Mesendoderm (in vitro differentiated cells): Measurements from ENCODE around the gene PCDH11X. TPM values are rescaled to one million over a fixed set of nuclear protein-coding genes. Genes with fewer than 3 reads are reported as not detected.
"Not testable (repeated sequence)": the region's sequence is repeated elsewhere in the genome, so short reads cannot be mapped to it uniquely, and the experiment has no call there.

Experiments
- DNase-seq: peaks from one replicate; pipeline ENCODE4 v3.0.0; 2013
- H2AK5ac ChIP-seq: 2 replicates; pipeline ENCODE4 v1.6.1; 2013; ENCODE audit warnings: low read length, inconsistent platforms
- H2BK120ac ChIP-seq: 2 replicates; pipeline ENCODE4 v1.6.1; 2013; ENCODE audit warnings: low read depth, mild to moderate bottlenecking, low read length, moderate library complexity, mixed read lengths
- H2BK15ac ChIP-seq: replicated peaks from 2 replicates; pipeline ENCODE4 v1.6.1; 2013; ENCODE audit warnings: low read depth, mild to moderate bottlenecking, moderate library complexity
- H2BK5ac ChIP-seq: 2 replicates; pipeline ENCODE4 v1.6.1; 2013; ENCODE audit warnings: low read length, inconsistent platforms
- H3K18ac ChIP-seq: 2 replicates; pipeline ENCODE4 v1.6.1; 2013; ENCODE audit warnings: mild to moderate bottlenecking, low read length, mixed read lengths
- H3K23ac ChIP-seq: one replicate; pipeline ENCODE4 v1.6.1; 2013; ENCODE audit warnings: low read length
- H3K27ac ChIP-seq: 2 replicates; pipeline ENCODE4 v1.5.1; 2013; ENCODE audit warnings: low read depth, mild to moderate bottlenecking, inconsistent platforms, low read length, moderate library complexity
- H3K27me3 ChIP-seq: 2 replicates; pipeline ENCODE4 v1.6.1; 2013; ENCODE audit warnings: low read length, control low read depth, mild to moderate bottlenecking, inconsistent platforms; ENCODE audit not compliant: insufficient read depth, poor library complexity
- H3K36me3 ChIP-seq: 2 replicates; pipeline ENCODE4 v1.6.1; 2013; ENCODE audit warnings: low read length, inconsistent platforms; ENCODE audit not compliant: control insufficient read depth, insufficient read depth
- H3K4ac ChIP-seq: one replicate; pipeline ENCODE4 v1.6.1; 2013; ENCODE audit warnings: low read depth, mild to moderate bottlenecking, low read length, moderate library complexity
- H3K4me1 ChIP-seq: 2 replicates; pipeline ENCODE4 v1.6.1; 2013; ENCODE audit warnings: low read depth, low read length, inconsistent platforms; ENCODE audit not compliant: control insufficient read depth
- H3K4me2 ChIP-seq: 2 replicates; pipeline ENCODE4 v1.6.1; 2013; ENCODE audit warnings: low read length
- H3K4me3 ChIP-seq: 2 replicates; pipeline ENCODE4 v1.5.1; 2013; ENCODE audit warnings: mild to moderate bottlenecking, low read length
- H3K56ac ChIP-seq: one replicate; pipeline ENCODE4 v1.6.1; 2013; ENCODE audit warnings: low read length
- H3K79me1 ChIP-seq: 2 replicates; pipeline ENCODE4 v1.6.1; 2013; ENCODE audit warnings: low read length, inconsistent platforms
- H3K79me2 ChIP-seq: 2 replicates; pipeline ENCODE4 v1.6.1; 2013; ENCODE audit warnings: mild to moderate bottlenecking, low read length; ENCODE audit not compliant: control insufficient read depth, insufficient read depth
- H3K9ac ChIP-seq: 2 replicates; pipeline ENCODE4 v1.6.1; 2013; ENCODE audit warnings: low read length, inconsistent platforms
- H4K5ac ChIP-seq: one replicate; pipeline ENCODE4 v1.6.1; 2013; ENCODE audit warnings: low read length
- H4K8ac ChIP-seq: one replicate; pipeline ENCODE4 v1.6.1; 2013; ENCODE audit warnings: low read depth, mild to moderate bottlenecking, control low read depth, low read length, moderate library complexity
- WGBS: extraction: QIAGEN DNeasy Blood & Tissue Kit; methylation state at CpG from one replicate; pipeline ENCODE4 v1.1.7; 2013; ENCODE audit warnings: low lambda C conversion rate, missing lambda C conversion rate; ENCODE audit not compliant: insufficient coverage; ENCODE audit errors: extremely low coverage; 5-methylcytosine and 5-hydroxymethylcytosine counted together
- polyA plus RNA-seq, 2 experiments: library from polyadenylated mRNA; stranded (reverse); fragments of 200-250 nt; gene quantifications; one replicate each; pipeline ENCODE4 v1.2.3, GENCODE V29; 2013

Gene PCDH11X, protein sequence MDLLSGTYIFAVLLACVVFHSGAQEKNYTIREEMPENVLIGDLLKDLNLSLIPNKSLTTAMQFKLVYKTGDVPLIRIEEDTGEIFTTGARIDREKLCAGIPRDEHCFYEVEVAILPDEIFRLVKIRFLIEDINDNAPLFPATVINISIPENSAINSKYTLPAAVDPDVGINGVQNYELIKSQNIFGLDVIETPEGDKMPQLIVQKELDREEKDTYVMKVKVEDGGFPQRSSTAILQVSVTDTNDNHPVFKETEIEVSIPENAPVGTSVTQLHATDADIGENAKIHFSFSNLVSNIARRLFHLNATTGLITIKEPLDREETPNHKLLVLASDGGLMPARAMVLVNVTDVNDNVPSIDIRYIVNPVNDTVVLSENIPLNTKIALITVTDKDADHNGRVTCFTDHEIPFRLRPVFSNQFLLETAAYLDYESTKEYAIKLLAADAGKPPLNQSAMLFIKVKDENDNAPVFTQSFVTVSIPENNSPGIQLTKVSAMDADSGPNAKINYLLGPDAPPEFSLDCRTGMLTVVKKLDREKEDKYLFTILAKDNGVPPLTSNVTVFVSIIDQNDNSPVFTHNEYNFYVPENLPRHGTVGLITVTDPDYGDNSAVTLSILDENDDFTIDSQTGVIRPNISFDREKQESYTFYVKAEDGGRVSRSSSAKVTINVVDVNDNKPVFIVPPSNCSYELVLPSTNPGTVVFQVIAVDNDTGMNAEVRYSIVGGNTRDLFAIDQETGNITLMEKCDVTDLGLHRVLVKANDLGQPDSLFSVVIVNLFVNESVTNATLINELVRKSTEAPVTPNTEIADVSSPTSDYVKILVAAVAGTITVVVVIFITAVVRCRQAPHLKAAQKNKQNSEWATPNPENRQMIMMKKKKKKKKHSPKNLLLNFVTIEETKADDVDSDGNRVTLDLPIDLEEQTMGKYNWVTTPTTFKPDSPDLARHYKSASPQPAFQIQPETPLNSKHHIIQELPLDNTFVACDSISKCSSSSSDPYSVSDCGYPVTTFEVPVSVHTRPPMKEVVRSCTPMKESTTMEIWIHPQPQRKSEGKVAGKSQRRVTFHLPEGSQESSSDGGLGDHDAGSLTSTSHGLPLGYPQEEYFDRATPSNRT (N-terminal part only)
- 2.6 TPM for polyA plus RNA-seq (2013, experiment 1 of 2)
- 2.7 TPM for polyA plus RNA-seq (2013, experiment 2 of 2)

DNA sequence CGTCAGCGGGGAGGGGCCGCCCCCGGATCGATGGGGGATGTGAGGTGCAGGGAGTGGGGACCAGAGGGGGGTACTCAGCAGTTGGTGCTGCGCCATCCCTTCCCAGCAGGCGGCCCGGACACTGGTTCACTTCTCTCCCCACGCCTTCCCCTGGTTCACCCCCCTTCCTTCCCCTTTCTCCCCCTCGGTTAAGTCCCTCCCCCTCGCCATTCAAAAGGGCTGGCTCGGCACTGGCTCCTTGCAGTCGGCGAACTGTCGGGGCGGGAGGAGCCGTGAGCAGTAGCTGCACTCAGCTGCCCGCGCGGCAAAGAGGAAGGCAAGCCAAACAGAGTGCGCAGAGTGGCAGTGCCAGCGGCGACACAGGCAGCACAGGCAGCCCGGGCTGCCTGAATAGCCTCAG, at the start of gene PCDH11X:
Gene PCDH11X, plus strand, starts transcription at position 241 of the 400 bp plus-strand sequence. CDS start 56,130 bp downstream, outside the sequence.
- not testable (repeated sequence) for H2BK15ac ChIP-seq, H2BK5ac ChIP-seq, H3K56ac ChIP-seq, H3K79me1 ChIP-seq, H3K9ac ChIP-seq, H3K27me3 ChIP-seq, H2AK5ac ChIP-seq, H3K23ac ChIP-seq, H3K4me3 ChIP-seq, H3K4ac ChIP-seq, H3K27ac ChIP-seq, H4K5ac ChIP-seq, H2BK120ac ChIP-seq, H4K8ac ChIP-seq, H3K36me3 ChIP-seq, H3K4me2 ChIP-seq, H3K79me2 ChIP-seq, H3K18ac ChIP-seq, H3K4me1 ChIP-seq
- DNase-seq = peak; percentile 61
- WGBS = no CpG with 5 or more reads among the region's 24 CpGs

DNA sequence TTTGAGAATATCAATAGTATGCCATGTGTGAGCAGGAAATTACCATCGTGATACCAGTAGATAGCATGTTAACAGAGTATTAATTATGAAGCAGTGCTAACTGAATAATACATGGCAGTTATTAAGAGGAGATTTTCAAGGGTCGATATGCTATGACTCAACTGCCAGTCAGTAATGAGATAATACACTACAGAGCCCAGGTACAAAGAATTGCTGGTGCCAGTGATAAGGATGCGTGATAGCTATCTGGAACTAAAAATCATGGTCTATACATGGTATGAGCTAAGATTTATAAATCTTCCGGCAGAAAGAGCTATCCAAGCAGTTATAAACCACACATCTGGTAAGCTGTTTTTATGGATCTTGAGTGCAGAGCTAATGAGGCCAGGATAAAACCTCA, 31.7 kb upstream of the PCDH11X start:
- no CpG with 5 or more reads among the region's 4 CpGs for WGBS
- not testable (repeated sequence) for H3K4me2 ChIP-seq, H3K9ac ChIP-seq, H3K27ac ChIP-seq, H3K27me3 ChIP-seq, H2BK15ac ChIP-seq, H2AK5ac ChIP-seq, H4K5ac ChIP-seq, H3K4me1 ChIP-seq, H3K36me3 ChIP-seq, H3K18ac ChIP-seq, H2BK5ac ChIP-seq, H3K23ac ChIP-seq, H3K79me2 ChIP-seq, H3K4ac ChIP-seq, H3K4me3 ChIP-seq, DNase-seq, H3K56ac ChIP-seq, H2BK120ac ChIP-seq, H3K79me1 ChIP-seq, H4K8ac ChIP-seq

DNA sequence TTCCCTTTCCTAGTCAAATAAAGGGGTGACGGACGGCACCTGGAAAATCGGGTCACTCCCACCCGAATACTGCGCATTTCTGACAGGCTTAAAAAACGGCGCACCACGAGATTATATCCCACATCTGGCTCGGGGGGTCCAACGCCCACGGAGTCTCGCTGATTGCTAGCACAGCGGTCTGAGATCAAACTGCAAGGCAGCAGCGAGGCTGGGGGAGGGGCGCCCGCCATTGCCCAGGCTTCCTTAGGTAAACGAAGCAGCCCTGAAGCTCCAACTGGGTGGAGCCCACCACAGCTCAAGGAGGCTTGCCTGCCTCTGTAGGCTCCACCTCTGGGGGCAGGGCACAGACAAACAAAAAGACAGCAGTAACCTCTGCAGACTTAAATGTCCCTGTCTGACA, 26.2 kb upstream of the PCDH11X start:
- no CpG with 5 or more reads among the region's 17 CpGs for WGBS
- not testable (repeated sequence) for H3K9ac ChIP-seq, H3K18ac ChIP-seq, H4K5ac ChIP-seq, H3K79me1 ChIP-seq, H2BK120ac ChIP-seq, H3K27ac ChIP-seq, H3K36me3 ChIP-seq, H3K79me2 ChIP-seq, H3K4me2 ChIP-seq, H3K23ac ChIP-seq, H2BK5ac ChIP-seq, H3K56ac ChIP-seq, H2AK5ac ChIP-seq, H4K8ac ChIP-seq, H3K27me3 ChIP-seq, H2BK15ac ChIP-seq, H3K4me3 ChIP-seq, DNase-seq, H3K4me1 ChIP-seq, H3K4ac ChIP-seq

DNA sequence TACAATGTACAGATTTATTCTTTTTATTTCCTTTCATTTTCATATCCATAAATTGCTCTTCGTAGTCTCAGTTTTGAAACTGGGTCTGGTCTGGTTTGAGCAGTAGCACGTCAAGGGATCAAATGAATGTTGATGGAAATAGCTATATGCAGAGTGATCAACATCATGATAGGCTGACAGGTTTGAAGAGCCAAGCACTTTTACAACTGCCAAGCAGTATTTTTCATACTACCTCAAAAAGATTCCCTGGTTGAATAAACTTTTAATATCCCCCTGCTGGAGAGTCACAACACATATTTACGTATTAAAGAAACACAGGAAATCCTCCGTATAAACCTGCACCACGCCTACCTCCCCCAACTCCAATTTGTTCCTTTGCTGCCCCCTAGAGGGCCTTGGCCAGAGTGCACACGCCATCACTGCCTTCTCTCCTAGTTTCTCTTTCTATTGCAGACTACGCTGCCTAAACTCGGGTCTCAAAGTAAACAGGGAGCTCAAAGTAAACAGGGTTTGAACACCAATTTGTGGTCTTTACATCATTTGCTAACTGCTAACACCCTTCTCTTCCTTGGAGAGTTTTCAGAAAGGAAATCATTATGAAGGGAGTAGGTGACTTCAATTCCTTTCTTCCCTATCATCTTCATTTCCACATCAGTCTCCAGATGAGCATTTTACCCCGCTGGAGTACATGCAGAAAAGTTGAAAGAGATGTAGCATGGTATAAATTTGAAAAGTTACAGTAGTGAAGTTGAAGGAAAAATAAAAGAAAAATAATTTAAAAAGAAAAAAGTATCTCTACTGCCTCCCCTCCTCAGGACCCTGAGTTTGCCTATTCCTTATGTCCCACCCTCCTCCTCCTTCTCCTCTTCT, 8.3 kb upstream of the PCDH11X start:
- H3K23ac ChIP-seq, H3K18ac ChIP-seq, H3K79me1 ChIP-seq, H3K4ac ChIP-seq, H4K8ac ChIP-seq, H3K56ac ChIP-seq, H3K27me3 ChIP-seq, H3K36me3 ChIP-seq, H2BK5ac ChIP-seq, H3K27ac ChIP-seq, H3K4me3 ChIP-seq, H3K4me2 ChIP-seq, H2AK5ac ChIP-seq, H3K79me2 ChIP-seq, H3K9ac ChIP-seq, H2BK120ac ChIP-seq, DNase-seq, H2BK15ac ChIP-seq, H3K4me1 ChIP-seq, H4K5ac ChIP-seq: not testable (repeated sequence)
- WGBS = no CpG with 5 or more reads among the region's 9 CpGs

DNA sequence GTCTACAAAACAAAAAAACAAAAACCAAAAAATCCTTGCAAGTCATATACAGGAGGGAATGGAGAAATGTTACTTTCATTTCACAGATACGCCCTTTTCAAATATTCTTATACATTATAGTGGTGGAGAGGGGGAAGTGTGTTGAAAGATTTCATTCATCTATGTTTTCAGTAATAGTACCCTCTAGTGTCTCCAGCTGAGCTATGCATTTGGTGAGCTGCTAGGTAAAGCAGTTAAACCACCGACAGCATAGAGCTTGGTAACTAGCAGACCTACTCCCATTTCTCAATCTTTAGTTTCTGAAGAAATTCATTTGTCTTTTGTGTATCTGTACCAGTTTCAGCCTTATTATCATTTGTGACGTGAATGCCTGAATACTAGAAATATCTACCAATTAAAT, 5.2 kb upstream of the PCDH11X start:
- not testable (repeated sequence) for H4K8ac ChIP-seq, H3K56ac ChIP-seq, H3K4me1 ChIP-seq, H3K18ac ChIP-seq, H2BK120ac ChIP-seq, H3K79me1 ChIP-seq, H2BK5ac ChIP-seq, H3K4me3 ChIP-seq, H3K23ac ChIP-seq, DNase-seq, H3K4me2 ChIP-seq, H3K27me3 ChIP-seq, H3K36me3 ChIP-seq, H3K9ac ChIP-seq, H2AK5ac ChIP-seq, H2BK15ac ChIP-seq, H3K4ac ChIP-seq, H4K5ac ChIP-seq, H3K27ac ChIP-seq, H3K79me2 ChIP-seq
- WGBS = no CpG with 5 or more reads among the region's 3 CpGs
